Measurements from ENCODE around the gene SEMA3F. TPM values are rescaled to one million over a fixed set of nuclear protein-coding genes. Genes with fewer than 3 reads are reported as not detected.

SEMA3F gene
- total and polyA plus RNA-seq, 2 donors (not counting 1 experiment from before 2014, with no cell fraction given): 5.1 to 9.7 TPM

GRCh38 chr3:50147016-50147415 lies 8.1 kb upstream of the SEMA3F start:
- H3K27me3 ChIP-seq (ENCODE audit: control insufficient read depth, insufficient read depth, low read length): no peaks in the 10 kb centered on the region
- H3K4me1 ChIP-seq (ENCODE audit: control insufficient read depth, extremely low read depth, insufficient read depth, low read length): no peaks in the 10 kb centered on the region
- no peaks in the 10 kb centered on the region for H3K9me3 ChIP-seq (ENCODE audit: control insufficient read depth, insufficient read depth, low read depth, low read length)
- H3K36me3 ChIP-seq (ENCODE audit: control insufficient read depth, insufficient read depth, low read length): no peaks in the 10 kb centered on the region
- H3K79me2 ChIP-seq (ENCODE audit: control insufficient read depth, insufficient read depth, low read length): no peaks in the 10 kb centered on the region
- no peak overlapping the region for H2AFZ ChIP-seq (ENCODE audit: low read length)
- H4K20me1 ChIP-seq (ENCODE audit: control insufficient read depth, extremely low read depth, insufficient read depth, low read length): no peaks in the 10 kb centered on the region
- TF ChIP-seq EZH2 (IDR thresholded peaks at IDR 0.05; ENCODE audit: low read length, missing control alignments): no peak
- no peak for TF ChIP-seq CTCF (conservative IDR thresholded peaks at IDR 0.05 in 1 of 2, IDR thresholded peaks at IDR 0.05 in 1 of 2; ENCODE audit: low read depth in 1 of 2, low read length in 2 of 2)
- DNase-seq (ENCODE audit: low read depth in 2 of 2): no peak
- H3K4me2 ChIP-seq (ENCODE audit: extremely low read depth, insufficient read depth, low read length): no peak overlapping the region
- no peak overlapping the region for H3K4me3 ChIP-seq (replicated peaks in 1 of 4; ENCODE audit: control extremely low read depth in 1 of 4, insufficient read depth in 1 of 4, low read depth in 3 of 4, low read length in 4 of 4)
- H3K27ac ChIP-seq (ENCODE audit: insufficient read depth, low read length): no peak overlapping the region
- no peak overlapping the region for H3K9ac ChIP-seq (ENCODE audit: insufficient read depth, low read length)

GRCh38 chr3:50147447-50147846 lies 7.7 kb upstream of the SEMA3F start:
- Histone ChIP-seq H3K9me3 (ENCODE audit: control insufficient read depth, insufficient read depth, low read depth, low read length) (no peaks in the 10 kb centered on the region), H3K79me2 (ENCODE audit: control insufficient read depth, insufficient read depth, low read length) (no peaks in the 10 kb centered on the region), H3K4me2 (ENCODE audit: extremely low read depth, insufficient read depth, low read length) (no peak overlapping the region), H3K9ac (ENCODE audit: insufficient read depth, low read length) (no peak overlapping the region), H3K36me3 (ENCODE audit: control insufficient read depth, insufficient read depth, low read length) (no peaks in the 10 kb centered on the region), H3K27ac (ENCODE audit: insufficient read depth, low read length) (no peak overlapping the region), H3K27me3 (ENCODE audit: control insufficient read depth, insufficient read depth, low read length) (no peaks in the 10 kb centered on the region), H4K20me1 (ENCODE audit: control insufficient read depth, extremely low read depth, insufficient read depth, low read length) (no peaks in the 10 kb centered on the region), H3K4me3 (replicated peaks in 1 of 4; ENCODE audit: control extremely low read depth in 1 of 4, insufficient read depth in 1 of 4, low read depth in 3 of 4, low read length in 4 of 4) (no peak overlapping the region), H3K4me1 (ENCODE audit: control insufficient read depth, extremely low read depth, insufficient read depth, low read length) (no peaks in the 10 kb centered on the region), H2AFZ (ENCODE audit: low read length) (no peak overlapping the region)
- TF ChIP-seq EZH2 (IDR thresholded peaks at IDR 0.05; ENCODE audit: low read length, missing control alignments): no peak
- TF ChIP-seq CTCF (conservative IDR thresholded peaks at IDR 0.05 in 1 of 2, IDR thresholded peaks at IDR 0.05 in 1 of 2; ENCODE audit: low read depth in 1 of 2, low read length in 2 of 2): no peak
- DNase-seq (ENCODE audit: low read depth in 2 of 2): no peak

- Histone ChIP-seq H3K4me2 (ENCODE audit: extremely low read depth, insufficient read depth, low read length) (no peak overlapping the region), H3K36me3 (ENCODE audit: control insufficient read depth, insufficient read depth, low read length) (no peaks in the 10 kb centered on the region), H3K9ac (ENCODE audit: insufficient read depth, low read length) (no peak overlapping the region), H3K4me3 (replicated peaks in 1 of 4; ENCODE audit: control extremely low read depth in 1 of 4, insufficient read depth in 1 of 4, low read depth in 3 of 4, low read length in 4 of 4) (no peak overlapping the region), H3K79me2 (ENCODE audit: control insufficient read depth, insufficient read depth, low read length) (no peaks in the 10 kb centered on the region), H3K4me1 (ENCODE audit: control insufficient read depth, extremely low read depth, insufficient read depth, low read length) (no peaks in the 10 kb centered on the region), H3K27me3 (ENCODE audit: control insufficient read depth, insufficient read depth, low read length) (no peaks in the 10 kb centered on the region), H3K9me3 (ENCODE audit: control insufficient read depth, insufficient read depth, low read depth, low read length) (no peaks in the 10 kb centered on the region), H2AFZ (ENCODE audit: low read length) (no peak overlapping the region), H4K20me1 (ENCODE audit: control insufficient read depth, extremely low read depth, insufficient read depth, low read length) (no peaks in the 10 kb centered on the region), H3K27ac (ENCODE audit: insufficient read depth, low read length) (no peak overlapping the region)
- TF ChIP-seq EZH2 (IDR thresholded peaks at IDR 0.05; ENCODE audit: low read length, missing control alignments): no peak
- TF ChIP-seq CTCF (conservative IDR thresholded peaks at IDR 0.05 in 1 of 2, IDR thresholded peaks at IDR 0.05 in 1 of 2; ENCODE audit: low read depth in 1 of 2, low read length in 2 of 2): no peak
- no peak for DNase-seq (ENCODE audit: low read depth in 2 of 2)
These were observed 7.3 kb upstream of the SEMA3F start for GRCh38 chr3:50147861-50148260.

Data from fibroblast of lung (primary cell).